H1 (cell line): ENCODE measurements around the gene MMP28. TPM values are rescaled to one million over a fixed set of nuclear protein-coding genes. Genes with fewer than 3 reads are reported as not detected.

ENCODE experiments used
- CHD7 ChIP-seq: fragments of 300-600 bp; sonication (generic); IDR thresholded peaks from 2 replicates; pipeline ENCODE4 v1.7.1; 2012; ENCODE audit warnings: low read length, moderate library complexity, mild to moderate bottlenecking, inconsistent platforms; ENCODE audit not compliant: insufficient replicate concordance
- EGR1 ChIP-seq: IDR thresholded peaks from 2 replicates; pipeline ENCODE4 v1.6.1; 2011; ENCODE audit warnings: low read depth, low read length, borderline replicate concordance
- GABPA ChIP-seq: IDR thresholded peaks from 2 replicates; pipeline ENCODE4 v1.6.1; 2011; ENCODE audit warnings: mild to moderate bottlenecking, low read length, moderate library complexity, borderline replicate concordance; ENCODE audit not compliant: insufficient read depth
- MAX ChIP-seq: IDR thresholded peaks from 2 replicates; pipeline ENCODE4 v1.6.1; 2012; ENCODE audit warnings: inconsistent platforms
- RBBP5 ChIP-seq: IDR thresholded peaks from 2 replicates; pipeline ENCODE4 v1.7.1; 2012; ENCODE audit warnings: low read depth, mild to moderate bottlenecking, inconsistent platforms, low read length, moderate library complexity, borderline replicate concordance
- RNF2 ChIP-seq: fragments of 200-900, 300-1000 bp; sonication (generic); IDR thresholded peaks from 2 replicates; pipeline ENCODE4 v1.7.1; 2016; ENCODE audit warnings: borderline replicate concordance, low read depth, mild to moderate bottlenecking, antibody characterized with exemption, low read length; ENCODE audit not compliant: poor library complexity, severe bottlenecking; ENCODE audit errors: missing control alignments
- SIX5 ChIP-seq: IDR thresholded peaks from 2 replicates; pipeline ENCODE4 v1.6.1; 2011; ENCODE audit warnings: mild to moderate bottlenecking, low read depth, low read length
- polyA plus RNA-seq, 7 experiments: library from polyadenylated mRNA; depleted of rRNA in 3 of 7; stranded (reverse) in 5 of 7; unstranded in 2 of 7; fragments of >200 nt in 5 of 7; fragments of 200-250 nt in 2 of 7; gene quantifications; 1 replicate in 5 of 7; 2 replicates in 1 of 7; 4 replicates in 1 of 7; pipeline versions ENCODE4 v1.2.1 to v1.2.3, GENCODE V29; 2011 to 2013; ENCODE audit warnings: missing spikeins in 2 of 7, mixed read lengths in 2 of 7
- total RNA-seq: library from RNA; stranded (reverse); fragmentation: NEBNext Ultra II Directional; extraction: Animal tissue kit (Norgen Biotek cat#: 25700); gene quantifications from 2 replicates; pipeline ENCODE4 v1.2.1, GENCODE V29; 2021

MMP28 gene
- total and polyA plus RNA-seq, 2 of the 8 experiments (the other 6 are each of a cell fraction or from before 2014, with no cell fraction given) = not detected

DNA sequence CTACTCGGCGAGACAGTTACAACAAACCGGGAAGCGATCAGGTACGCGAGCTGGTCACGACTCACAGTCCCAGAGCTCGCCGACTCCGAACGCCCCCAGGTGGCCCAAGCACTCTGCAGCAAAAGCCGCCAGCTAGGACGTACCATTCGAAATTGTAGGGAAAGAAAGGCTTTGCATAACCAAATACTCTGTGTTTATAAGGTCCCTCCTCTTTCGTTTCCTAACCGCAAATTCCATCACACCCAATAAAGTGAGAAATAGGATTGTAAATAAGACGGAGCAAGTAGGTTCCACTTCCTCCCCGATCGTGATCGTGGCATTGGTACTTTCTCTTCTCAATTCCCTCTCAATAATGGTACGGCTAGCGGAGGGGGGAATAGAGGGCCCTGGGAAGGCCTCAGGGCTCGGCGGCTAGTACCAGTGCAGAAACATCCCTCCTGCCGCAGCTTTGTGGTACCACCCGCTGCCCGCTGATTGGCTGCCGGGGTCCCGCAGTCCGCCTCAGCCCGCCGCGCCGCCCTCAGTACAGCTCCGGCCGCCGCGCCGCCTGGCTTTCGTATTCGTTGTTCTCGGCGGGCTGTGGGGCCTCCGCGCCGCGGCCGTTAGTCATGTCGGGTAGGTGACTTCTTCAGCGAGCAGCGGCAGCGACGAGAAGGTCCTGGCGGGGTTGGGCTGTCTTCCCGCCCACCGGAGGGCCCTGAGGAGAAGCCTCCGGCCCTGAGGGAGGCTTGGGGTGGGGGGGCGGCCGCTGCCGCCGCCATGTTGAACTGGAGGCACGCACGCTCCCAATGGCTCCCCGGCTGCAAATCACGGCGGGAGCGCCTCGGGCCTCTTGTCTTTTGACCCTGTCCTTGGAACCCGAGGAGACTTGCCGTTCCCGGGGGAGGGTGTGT, 13.8 kb upstream of the MMP28 start, which contains the start of gene TAF15 (continued):
- TF ChIP-seq MAX (peak; percentile 56; the same call in 1 of the 2 replicates), GABPA (no peak), CHD7 (no peak), SIX5 (peak; percentile 57), EGR1 (no peak; the same call in 1 of the 2 replicates), RNF2 (no peak), RBBP5 (no peak; the same call in 1 of the 2 replicates)
- TF ChIP-seq, all 59 proteins: peak for 23
